NT2/D1 (cell line): ENCODE results near the gene ZNF565.
A peak's percentile ranks its signal among the peaks of the same experiment; 100 is the strongest.

Experiments used
- DNase-seq: peaks from one replicate; pipeline ENCODE4 v3.0.0-alpha.2; 2011; ENCODE audit warnings: low read depth, low spot score
- H3K27me3 ChIP-seq: 2 replicates; pipeline ENCODE4 v1.6.0; 2011; ENCODE audit warnings: mild to moderate bottlenecking; ENCODE audit not compliant: insufficient read length, insufficient read depth
- H3K36me3 ChIP-seq: 2 replicates; pipeline ENCODE4 v1.6.1; 2011; ENCODE audit warnings: mild to moderate bottlenecking, low read length, mixed read lengths; ENCODE audit not compliant: insufficient read depth, insufficient read length
- H3K4me1 ChIP-seq: 2 replicates; pipeline ENCODE4 v1.5.1; 2011; ENCODE audit not compliant: insufficient read depth, insufficient read length
- H3K4me3 ChIP-seq: 2 replicates; pipeline ENCODE4 v1.5.1; 2011; ENCODE audit warnings: low read depth; ENCODE audit not compliant: insufficient read length
- H3K9ac ChIP-seq: 2 replicates; pipeline ENCODE4 v1.6.0; 2011; ENCODE audit warnings: low read depth; ENCODE audit not compliant: insufficient read length
- H3K9me3 ChIP-seq: 2 replicates; pipeline ENCODE4 v1.5.1; 2011; ENCODE audit warnings: mild to moderate bottlenecking, low read length; ENCODE audit not compliant: insufficient read depth
- SUZ12 ChIP-seq: IDR thresholded peaks from 2 replicates; pipeline ENCODE4 v1.6.1; 2011; ENCODE audit not compliant: insufficient read length, insufficient read depth; ENCODE audit errors: extremely low read depth
- YY1 ChIP-seq: IDR thresholded peaks from 2 replicates; pipeline ENCODE4 v1.6.1; 2011; ENCODE audit not compliant: insufficient read length, insufficient read depth
- ZNF274 ChIP-seq: IDR thresholded peaks from 2 replicates; pipeline ENCODE4 v1.6.1; 2011; ENCODE audit warnings: mild to moderate bottlenecking, low read depth, low read length

ZNF565 gene

DNA sequence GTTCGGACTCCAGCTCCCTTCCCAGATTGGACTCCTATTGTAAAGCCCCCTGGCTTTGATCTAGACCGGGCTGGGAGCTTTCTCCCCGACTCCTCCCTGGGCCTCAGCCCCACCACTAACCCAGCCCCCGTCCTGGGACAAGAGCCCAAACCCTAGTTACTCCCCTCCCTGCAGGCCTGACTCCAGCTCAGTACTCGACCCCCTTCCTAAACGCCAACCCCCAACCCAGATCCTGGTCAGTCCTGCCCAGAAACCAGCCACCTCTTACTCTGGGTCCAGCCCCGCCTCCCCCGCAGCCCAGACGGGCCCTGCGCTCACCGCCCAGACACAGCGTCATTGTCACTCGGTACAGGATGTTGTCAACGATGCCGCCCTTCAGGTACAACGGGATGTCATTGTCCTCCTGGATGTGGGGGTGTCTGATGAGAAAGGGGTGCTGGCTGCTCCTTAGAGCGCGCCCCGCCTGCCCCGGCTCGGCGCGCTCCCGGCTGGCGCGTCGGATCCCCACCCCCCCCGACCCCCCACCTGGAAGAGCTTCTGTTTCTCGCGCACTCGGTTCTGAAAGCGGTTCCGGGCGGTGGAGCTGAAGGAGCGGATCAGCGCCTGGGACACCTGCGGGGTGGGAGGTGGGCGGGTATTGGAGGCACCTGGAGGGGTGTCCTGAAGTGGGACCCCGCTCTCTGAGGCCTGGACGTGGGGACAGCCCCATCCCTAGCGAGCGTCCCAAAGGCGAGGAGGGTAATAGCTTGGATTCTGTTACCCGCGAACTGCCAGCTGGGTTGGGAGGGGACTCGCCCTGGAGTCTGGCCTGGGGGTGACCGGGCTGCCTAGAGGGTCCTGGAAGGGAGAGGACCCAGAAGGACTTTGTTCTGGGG is 63.1 kb downstream of the ZNF565 start:
- Histone ChIP-seq H3K9me3 (no peaks in the 10 kb centered on the region), H3K4me1 (peaks cover 9% of the 10 kb centered on the region), H3K36me3 (peaks cover 48% of the 10 kb centered on the region), H3K9ac (no peak overlapping the region), H3K27me3 (no peaks in the 10 kb centered on the region), H3K4me3 (no peak overlapping the region)
- DNase-seq, result no peak
- TF ChIP-seq ZNF274, result no peak
- no peak for TF ChIP-seq YY1
- TF ChIP-seq SUZ12, result no peak

DNA sequence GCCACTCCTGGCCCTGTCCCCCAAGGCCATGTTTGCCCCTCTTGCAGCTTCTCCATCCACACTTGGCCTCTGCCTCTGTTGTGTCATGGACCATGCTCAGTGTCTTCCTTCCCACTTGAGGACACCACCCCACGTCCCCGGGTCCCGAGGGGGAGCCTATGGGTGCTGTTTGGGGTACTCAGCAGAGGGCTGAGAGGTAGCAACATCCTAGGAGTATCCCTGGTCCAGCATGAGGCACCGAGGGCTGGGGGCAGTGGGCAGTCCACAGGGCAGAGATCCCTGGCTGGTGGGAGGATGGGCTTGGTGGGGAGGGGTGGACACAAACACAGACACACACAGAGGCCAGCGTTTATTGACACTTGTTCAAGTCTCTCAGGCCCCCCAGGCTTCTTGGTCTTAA is 63.9 kb downstream of the ZNF565 start:
- TF ChIP-seq ZNF274, result no peak
- TF ChIP-seq YY1, result no peak
- TF ChIP-seq SUZ12, result no peak
- Histone ChIP-seq H3K36me3 (peaks cover 56% of the 10 kb centered on the region), H3K4me1 (peaks cover 9% of the 10 kb centered on the region), H3K4me3 (no peak overlapping the region), H3K9me3 (no peaks in the 10 kb centered on the region), H3K9ac (no peak overlapping the region), H3K27me3 (no peaks in the 10 kb centered on the region)
- no peak for DNase-seq

DNA sequence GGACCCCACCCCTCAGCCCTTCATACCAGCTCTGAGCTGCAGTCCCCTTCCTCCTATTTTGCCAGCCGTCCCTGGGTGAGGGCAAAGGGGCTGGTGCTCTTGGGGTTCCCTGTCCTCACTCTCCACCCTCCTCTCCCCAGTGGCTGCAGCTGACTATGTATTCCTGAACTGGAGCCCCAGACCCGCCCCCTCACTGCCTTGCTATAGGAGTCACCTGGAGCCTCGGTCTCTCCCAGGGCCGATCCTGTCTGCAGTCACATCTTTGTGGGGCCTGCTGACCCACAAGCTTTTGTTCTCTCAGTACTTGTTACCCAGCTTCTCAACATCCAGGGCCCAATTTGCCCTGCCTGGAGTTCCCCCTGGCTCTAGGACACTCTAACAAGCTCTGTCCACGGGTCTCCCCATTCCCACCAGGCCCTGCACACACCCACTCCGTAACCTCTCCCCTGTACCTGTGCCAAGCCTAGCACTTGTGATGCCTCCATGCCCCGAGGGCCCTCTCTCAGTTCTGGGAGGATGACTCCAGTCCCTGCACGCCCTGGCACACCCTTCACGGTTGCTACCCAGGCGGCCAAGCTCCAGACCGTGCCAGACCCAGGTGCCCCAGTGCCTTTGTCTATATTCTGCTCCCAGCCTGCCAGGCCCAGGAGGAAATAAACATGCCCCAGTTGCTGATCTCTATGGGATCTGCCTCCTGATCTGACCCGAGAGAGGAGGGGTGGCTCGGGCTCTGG is 64.6 kb downstream of the ZNF565 start:
- Histone ChIP-seq H3K27me3 (no peaks in the 10 kb centered on the region), H3K36me3 (peaks cover 63% of the 10 kb centered on the region), H3K9ac (no peak overlapping the region)

DNA sequence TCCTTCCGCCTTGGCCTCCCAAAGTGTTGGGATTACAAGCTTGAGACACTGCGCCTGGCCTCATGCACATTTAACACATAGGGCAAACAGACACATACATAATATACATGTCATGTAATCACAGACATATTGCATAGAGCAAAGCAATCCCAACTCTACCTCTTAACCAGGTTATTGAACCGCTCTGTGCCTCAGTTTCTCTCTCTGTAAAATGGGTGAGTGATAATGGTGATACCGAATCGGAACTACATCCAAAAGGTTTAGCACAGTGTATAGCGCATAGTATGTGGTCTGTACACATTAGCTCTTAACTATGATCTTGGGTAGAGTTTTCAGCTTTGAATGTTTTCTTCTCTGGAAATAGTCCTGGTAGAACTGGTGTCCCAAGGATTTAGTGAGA is 69.8 kb downstream of the ZNF565 start:
- Histone ChIP-seq H3K9ac (no peak overlapping the region), H3K9me3 (no peaks in the 10 kb centered on the region), H3K4me1 (peaks cover 2% of the 10 kb centered on the region), H3K27me3 (no peaks in the 10 kb centered on the region), H3K4me3 (no peak overlapping the region), H3K36me3 (peaks cover 68% of the 10 kb centered on the region)
- TF ChIP-seq ZNF274 (no peak), SUZ12 (no peak), YY1 (no peak)
- no peak for DNase-seq

More for the DNA sequence above, 64.6 kb downstream of the ZNF565 start:
- Histone ChIP-seq H3K9me3 (no peaks in the 10 kb centered on the region), H3K4me3 (no peak overlapping the region), H3K4me1 (peaks cover 9% of the 10 kb centered on the region)
- TF ChIP-seq YY1 (no peak), ZNF274 (no peak), SUZ12 (no peak)
- DNase-seq, result no peak

DNA sequence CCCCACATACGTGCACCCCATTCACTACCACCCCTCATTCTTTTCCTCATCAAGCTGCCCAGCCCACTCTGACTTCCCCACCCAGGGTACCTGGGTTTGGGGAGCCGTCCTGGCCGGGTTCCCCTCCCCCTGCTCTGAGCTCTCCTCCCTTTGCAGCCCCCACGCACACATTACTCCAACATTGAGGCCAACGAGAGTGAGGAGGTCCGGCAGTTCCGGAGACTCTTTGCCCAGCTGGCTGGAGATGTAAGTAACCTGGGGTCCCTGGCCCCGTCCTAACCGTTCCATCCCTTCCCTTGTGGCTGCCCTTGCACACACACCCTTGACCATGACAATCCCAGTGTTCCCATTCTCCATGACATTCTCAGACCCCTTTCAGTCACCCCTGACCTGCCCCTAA is 72.0 kb downstream of the ZNF565 start:
- Histone ChIP-seq H3K36me3 (peaks cover 53% of the 10 kb centered on the region), H3K9me3 (no peaks in the 10 kb centered on the region), H3K9ac (no peak overlapping the region), H3K4me3 (no peak overlapping the region), H3K4me1 (no peaks in the 10 kb centered on the region), H3K27me3 (no peaks in the 10 kb centered on the region)
- DNase-seq, result no peak
- TF ChIP-seq SUZ12 (no peak), YY1 (no peak), ZNF274 (no peak)

DNA sequence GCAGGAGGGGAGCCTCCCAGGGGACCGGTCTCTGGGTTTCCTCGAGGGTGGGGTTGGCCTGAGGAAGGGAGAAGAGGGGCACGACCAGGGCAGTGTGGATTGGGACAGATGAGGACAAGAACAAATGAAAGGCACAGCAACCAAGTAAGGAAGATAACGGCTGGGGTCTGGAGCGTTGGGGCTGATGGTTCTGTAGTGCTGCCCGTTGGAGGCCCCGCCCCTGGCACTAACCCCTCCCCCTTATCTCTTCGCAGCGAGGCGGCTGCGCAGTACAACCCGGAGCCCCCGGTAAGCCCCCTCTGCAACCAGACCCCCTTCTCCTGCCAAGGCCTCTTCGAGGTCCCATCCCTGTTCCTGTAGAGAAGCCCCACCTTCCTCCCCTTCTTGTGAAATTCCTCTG is 72.4 kb downstream of the ZNF565 start:
- peaks cover under 1% of the 10 kb centered on the region for H3K4me1 ChIP-seq
- H3K9me3 ChIP-seq, result no peaks in the 10 kb centered on the region
- no peak for DNase-seq
- H3K36me3 ChIP-seq, result peaks cover 50% of the 10 kb centered on the region
- no peak overlapping the region for H3K9ac ChIP-seq
- no peaks in the 10 kb centered on the region for H3K27me3 ChIP-seq
- TF ChIP-seq ZNF274, result no peak
- TF ChIP-seq SUZ12, result no peak
- no peak for TF ChIP-seq YY1
- no peak overlapping the region for H3K4me3 ChIP-seq

DNA sequence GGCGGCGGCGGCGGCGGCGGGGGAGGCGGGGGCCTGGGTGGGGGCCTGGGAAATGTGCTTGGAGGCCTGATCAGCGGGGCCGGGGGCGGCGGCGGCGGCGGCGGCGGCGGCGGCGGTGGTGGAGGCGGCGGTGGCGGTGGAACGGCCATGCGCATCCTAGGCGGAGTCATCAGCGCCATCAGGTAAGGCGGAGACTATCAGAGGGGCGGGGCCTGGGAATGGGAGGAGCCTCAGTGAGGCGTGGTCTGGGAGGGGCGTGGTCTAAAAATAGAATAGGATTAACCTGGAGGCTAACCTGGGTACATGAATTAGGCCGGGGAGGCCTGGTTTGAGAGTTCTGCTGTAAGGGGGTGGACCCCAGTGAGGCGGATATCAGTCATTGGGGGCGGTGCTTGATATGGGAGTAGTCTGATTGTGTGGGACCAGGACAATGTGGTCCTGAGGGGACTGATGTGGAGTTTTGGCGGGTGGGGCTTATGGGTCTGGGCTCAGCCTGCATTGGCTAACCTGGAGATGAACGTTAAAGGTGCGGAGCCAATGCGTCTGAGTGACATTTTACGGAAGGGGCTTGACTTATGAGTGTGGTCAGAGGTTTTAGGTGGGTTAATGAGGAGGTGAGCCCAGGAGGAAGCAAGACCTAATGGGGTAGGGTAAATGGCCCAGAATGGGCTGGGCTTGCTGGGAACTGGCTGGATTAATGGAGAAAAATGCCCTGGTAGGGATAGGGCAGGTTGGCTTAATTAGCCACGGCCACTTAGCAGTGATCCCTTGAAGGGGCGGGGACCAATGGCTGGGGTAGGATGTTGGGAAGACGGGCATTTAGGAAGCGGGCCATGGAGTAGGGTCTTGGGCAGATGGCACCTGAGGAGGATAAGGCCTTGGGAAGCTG is 73.2 kb downstream of the ZNF565 start:
- peak; percentile 64 for DNase-seq
- no peak for TF ChIP-seq YY1
- TF ChIP-seq SUZ12, result no peak
- no peak for TF ChIP-seq ZNF274
- H3K27me3 ChIP-seq, result no peaks in the 10 kb centered on the region
- peaks cover 4% of the 10 kb centered on the region for H3K4me1 ChIP-seq
- peak overlapping the region; percentile 26 for H3K9ac ChIP-seq
- no peaks in the 10 kb centered on the region for H3K9me3 ChIP-seq
- H3K36me3 ChIP-seq, result peaks cover 42% of the 10 kb centered on the region
- peak overlapping the region; percentile 77 for H3K4me3 ChIP-seq
